Heart right ventricle (tissue), 16 donors: Measurements from ENCODE around the gene CHN2. TPM values are rescaled to one million over a fixed set of nuclear protein-coding genes. Genes with fewer than 3 reads are reported as not detected.
A peak's percentile ranks its signal among the peaks of the same experiment; 100 is the strongest.

ENCODE experiments used
- ATAC-seq, 8 donors: fragments of 200-7000 bp; cut with Tn5 transposase; one replicate each; pipeline ENCODE4 v1.9.1; 2020; ENCODE audit warnings: mild to moderate bottlenecking in 8 of 8, moderate library complexity in 8 of 8, moderate number of reproducible peaks in 1 of 8
- DNase-seq, 2 donors: peaks; one replicate each; pipeline ENCODE4 v3.0.0-alpha.2; 2020
- H3K27ac ChIP-seq, 10 donors: fragments of 200-600 bp; sonication (generic) in 2 of 10; one replicate each; pipeline versions ENCODE4 v1.5.0 to v1.8.0; 2020 to 2022; ENCODE audit warnings: mild to moderate bottlenecking in 3 of 10
- H3K27me3 ChIP-seq, 7 donors: fragments of 200-600 bp; one replicate each; pipeline ENCODE4 v1.8.0; 2021 to 2022; ENCODE audit warnings: mild to moderate bottlenecking in 2 of 7
- H3K36me3 ChIP-seq, 9 donors: fragments of 200-600 bp; sonication (generic) in 1 of 9; one replicate each; pipeline versions ENCODE4 v1.5.0 to v1.8.0; 2020 to 2022; ENCODE audit warnings: mild to moderate bottlenecking in 2 of 9
- H3K4me1 ChIP-seq, 9 donors: fragments of 200-600 bp; sonication (generic) in 1 of 9; one replicate each; pipeline versions ENCODE4 v1.5.0 to v1.8.0; 2020 to 2022; ENCODE audit warnings: mild to moderate bottlenecking in 4 of 9
- H3K4me3 ChIP-seq, 10 donors: fragments of 200-600 bp; sonication (generic) in 2 of 10; one replicate each; pipeline versions ENCODE4 v1.5.0 to v1.8.0; 2020 to 2022; ENCODE audit warnings: mild to moderate bottlenecking in 7 of 10, moderate library complexity in 2 of 10
- H3K9me3 ChIP-seq, 11 donors: fragments of 200-600 bp in 10 of 11; sonication (generic) in 2 of 11; one replicate each; pipeline versions ENCODE4 v1.5.0 to v1.8.0; 2013 to 2022; ENCODE audit warnings: mild to moderate bottlenecking in 2 of 11, control low read depth in 1 of 11, moderate library complexity in 1 of 11
- WGBS, 2 donors: extraction: QIAGEN DNeasy Blood & Tissue Kit; methylation state at CpG; one replicate each; pipeline ENCODE4 v1.1.7; 2013; ENCODE audit warnings: inconsistent platforms in 1 of 2; 5-methylcytosine and 5-hydroxymethylcytosine counted together
- intact Hi-C, 10 donors: fragments of 100-400 bp; cut with DNase I; formaldehyde crosslinking; loops; one replicate each; pipeline versions ENCODE4 v1.11.1 to v1.14.2; 2022
- polyA plus RNA-seq, 2 donors: library from polyadenylated mRNA; stranded (reverse); fragments of 200-250 nt; gene quantifications; one replicate each; pipeline ENCODE4 v1.2.3, GENCODE V29; 2013
- total RNA-seq, 10 donors: library from RNA; stranded (reverse); fragmentation: NEBNext Ultra II Directional in 3 of 10; extraction: Animal tissue kit (Norgen Biotek cat#: 25700) in 3 of 10; gene quantifications; one replicate each; pipeline versions ENCODE4 v1.2.1 to v1.2.4, GENCODE V29; 2021 to 2023
- TF ChIP-seq, protein P1 (sequence below), 9 donors: fragments of 200-600 bp; sonication (generic) in 2 of 9; IDR thresholded peaks; one replicate each; pipeline versions ENCODE4 v1.5.0 to v1.8.0; 2021 to 2022; ENCODE audit warnings: antibody characterized with exemption in 9 of 9, mild to moderate bottlenecking in 5 of 9, moderate library complexity in 1 of 9
- donor health status: Arrhythmogenic right ventricular cardiomyopathy.
- donor health status: ischemic (EF 13 %, LVEDD 7.1; RV severe dilation, severe dysfunction).
- donor health status: healthy with polysubstance abuse.
- donor health status: DM: no; HTN: yes; CAD: no.
- donor health status: DM: no; HTN: no; CAD: no.
- donor health status: ischemic (EF 25% LVEDD 6.9; RV normal size, moderate dysfunction).
- donor health status: ischemic (EF 25% LVEDD 5.7; RV mildly dilated, moderate dysfunction).
- donor health status: healthy.
- donor health status: DM: yes; HTN: yes; CAD: no.
- donor health status: Ischemic cardiomyopathy.
- donor health status: ischemic (EF 35%, LVEDD 5.7; RV mildly dilated, moderate dysfunction).
- donor health status: nonischemic (EF 11% LVEDD 7.7; RV severe dilation, severe dysfunction).
- donor health status: DM: yes; HTN: yes; CAD: no.
- donor health status: PGD.
- donor health status: ischemic (EF 29% LVEDD 5.4; RV normal size, mild dysfunction).
- donor health status: nonischemic (EF 23%, LVEDD 6.1; RV moderate dilation, normal function).

CHN2 gene
- total and polyA plus RNA-seq, 12 donors: 5.9 to 54.9 (median 22.6) TPM

- H3K36me3 ChIP-seq: no peaks in the 10 kb centered on the region
These were observed 121.3 kb downstream of the CHN2 start for GRCh38 chr7:29315892-29316270.

GRCh38 chr7:29316926-29317325, 122.4 kb downstream of the CHN2 start:
- intact Hi-C loops: no loop called here
- Histone ChIP-seq H3K4me3 (no peak overlapping the region), H3K36me3 (peaks cover 0 to 3% (median 0%) of the 10 kb centered on the region in 9 donors), H3K27ac (no peak overlapping the region), H3K4me1 (peaks cover 0 to 26% (median 10%) of the 10 kb centered on the region in 9 donors), H3K27me3 (no peaks in the 10 kb centered on the region), H3K9me3 (no peaks in the 10 kb centered on the region)
- ATAC-seq: no peak
- TF ChIP-seq, protein P1, sequence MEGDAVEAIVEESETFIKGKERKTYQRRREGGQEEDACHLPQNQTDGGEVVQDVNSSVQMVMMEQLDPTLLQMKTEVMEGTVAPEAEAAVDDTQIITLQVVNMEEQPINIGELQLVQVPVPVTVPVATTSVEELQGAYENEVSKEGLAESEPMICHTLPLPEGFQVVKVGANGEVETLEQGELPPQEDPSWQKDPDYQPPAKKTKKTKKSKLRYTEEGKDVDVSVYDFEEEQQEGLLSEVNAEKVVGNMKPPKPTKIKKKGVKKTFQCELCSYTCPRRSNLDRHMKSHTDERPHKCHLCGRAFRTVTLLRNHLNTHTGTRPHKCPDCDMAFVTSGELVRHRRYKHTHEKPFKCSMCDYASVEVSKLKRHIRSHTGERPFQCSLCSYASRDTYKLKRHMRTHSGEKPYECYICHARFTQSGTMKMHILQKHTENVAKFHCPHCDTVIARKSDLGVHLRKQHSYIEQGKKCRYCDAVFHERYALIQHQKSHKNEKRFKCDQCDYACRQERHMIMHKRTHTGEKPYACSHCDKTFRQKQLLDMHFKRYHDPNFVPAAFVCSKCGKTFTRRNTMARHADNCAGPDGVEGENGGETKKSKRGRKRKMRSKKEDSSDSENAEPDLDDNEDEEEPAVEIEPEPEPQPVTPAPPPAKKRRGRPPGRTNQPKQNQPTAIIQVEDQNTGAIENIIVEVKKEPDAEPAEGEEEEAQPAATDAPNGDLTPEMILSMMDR (IDR thresholded peaks at IDR 0.05): no peak
- 82 to 87% methylated on average over 3 of the region's 3 CpGs for WGBS, 2 donors
- DNase-seq: no peak

More at GRCh38 chr7:29315892-29316270, 121.3 kb downstream of the CHN2 start:
- WGBS, 2 donors: 93 to 96% methylated on average over 2 of the region's 2 CpGs
- H3K4me1 ChIP-seq: peaks cover 0 to 26% (median 10%) of the 10 kb centered on the region in 9 donors
- no peaks in the 10 kb centered on the region for H3K27me3 ChIP-seq
- no peak for DNase-seq
- intact Hi-C loops: no loop called here
- no peak for ATAC-seq
- no peak overlapping the region for H3K4me3 ChIP-seq
- TF ChIP-seq, protein P1 (IDR thresholded peaks at IDR 0.05): no peak
- no peak overlapping the region for H3K27ac ChIP-seq
- no peaks in the 10 kb centered on the region for H3K9me3 ChIP-seq

- Histone ChIP-seq H3K27ac (peak overlapping the region in 1 of 10 donors; percentile 65), H3K36me3 (peaks cover 0 to 3% (median 0%) of the 10 kb centered on the region in 9 donors), H3K4me3 (no peak overlapping the region), H3K4me1 (peaks cover 0 to 26% (median 10%) of the 10 kb centered on the region in 9 donors), H3K9me3 (no peaks in the 10 kb centered on the region), H3K27me3 (no peaks in the 10 kb centered on the region)
- TF ChIP-seq, protein P1 (IDR thresholded peaks at IDR 0.05): no peak
- DNase-seq (no peak), ATAC-seq (no peak)
- intact Hi-C loops: no loop called here
- 81 to 83% methylated on average over 9 of the region's 9 CpGs for WGBS, 2 donors
These were observed 124.5 kb downstream of the CHN2 start for GRCh38 chr7:29318853-29319718.

DNA sequence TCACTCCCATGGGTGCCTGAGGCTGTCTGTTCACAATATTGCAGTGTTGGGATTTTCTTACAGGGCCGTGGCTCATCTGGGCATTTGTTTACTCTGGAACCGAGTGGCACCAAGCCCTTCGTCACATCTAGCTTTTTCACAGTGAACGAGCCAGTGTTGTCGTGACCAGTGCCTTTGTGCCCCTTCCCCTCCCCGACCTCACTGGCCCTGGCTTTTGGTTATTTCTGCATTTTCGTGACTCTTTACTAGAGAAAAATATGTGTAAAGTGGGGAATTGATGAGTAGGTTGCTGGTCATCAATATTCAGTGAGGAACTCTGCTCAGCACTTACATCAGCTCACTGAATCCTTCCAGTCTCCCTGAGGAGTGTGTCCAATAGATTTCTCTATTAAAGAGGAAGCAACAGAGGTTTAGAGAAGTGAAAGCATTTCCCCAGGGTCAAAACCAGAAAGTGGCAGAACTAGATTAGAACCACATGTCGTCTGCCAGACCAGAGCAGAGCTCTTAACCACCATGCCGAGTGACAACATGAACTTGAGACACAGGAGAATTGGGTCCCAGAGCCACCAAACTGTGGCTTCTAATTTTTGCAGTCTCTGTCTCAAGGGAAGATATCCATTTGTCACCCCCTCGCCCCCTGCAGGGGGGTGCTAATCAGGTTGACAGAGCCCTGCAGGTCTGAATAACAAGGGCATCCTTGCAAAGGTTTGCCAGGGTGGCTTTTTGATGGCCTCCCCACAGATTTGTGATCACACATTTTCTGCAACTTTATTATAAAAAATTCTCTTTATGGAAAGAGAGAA, 125.3 kb downstream of the CHN2 start:
- no peaks in the 10 kb centered on the region for H3K27me3 ChIP-seq
- intact Hi-C loops: no loop called here
- peaks cover 0 to 3% (median 0%) of the 10 kb centered on the region in 9 donors for H3K36me3 ChIP-seq
- H3K27ac ChIP-seq: peak overlapping the region in 1 of 10 donors; percentile 65
- DNase-seq: no peak
- WGBS, 2 donors: 62% methylated on average over 10 of the region's 10 CpGs
- ATAC-seq: peak in 7 of 8 donors; percentile 47 to 81 (median 69)
- peaks cover 0 to 26% (median 10%) of the 10 kb centered on the region in 9 donors for H3K4me1 ChIP-seq
- TF ChIP-seq, protein P1 (IDR thresholded peaks at IDR 0.05): no peak
- H3K4me3 ChIP-seq: no peak overlapping the region
- no peaks in the 10 kb centered on the region for H3K9me3 ChIP-seq
